ENCODE measurements around the gene SLC31A1.

SLC31A1 gene

GRCh38 chr9:113221003-113221799 is at the start of gene SLC31A1, which contains the start of gene FKBP15:
Gene SLC31A1 (plus strand): TSS chr9:113221544. CDS start chr9:113256149, 34,605 bp downstream.
Gene FKBP15 (minus strand): TSS chr9:113221277. CDS start chr9:113221243, 34 bp downstream.
- DNase-seq (ENCODE audit: low read depth in 2 of 2) = peak; percentile 96 to 97

GRCh38 chr9:113173341-113173740 is 48.0 kb upstream of the SLC31A1 start:
- no peak for DNase-seq (ENCODE audit: low read depth in 2 of 2)

GRCh38 chr9:113176803-113177202 is 44.5 kb upstream of the SLC31A1 start:
- DNase-seq (ENCODE audit: low read depth in 2 of 2) = no peak

GRCh38 chr9:113177251-113177650 is 44.1 kb upstream of the SLC31A1 start:
- no peak for DNase-seq (ENCODE audit: low read depth in 2 of 2)

GRCh38 chr9:113178087-113178486 is 43.3 kb upstream of the SLC31A1 start:
- DNase-seq (ENCODE audit: low read depth in 2 of 2) = no peak

- no peak for DNase-seq (ENCODE audit: low read depth in 2 of 2)
Observed at GRCh38 chr9:113179839-113180238, 41.5 kb upstream of the SLC31A1 start.

GRCh38 chr9:113181165-113181564 is 40.2 kb upstream of the SLC31A1 start:
- no peak for DNase-seq (ENCODE audit: low read depth in 2 of 2)

- no peak for DNase-seq (ENCODE audit: low read depth in 2 of 2)
Observed at GRCh38 chr9:113183956-113184488, 37.3 kb upstream of the SLC31A1 start.

GRCh38 chr9:113184539-113184938 is 36.8 kb upstream of the SLC31A1 start:
- DNase-seq (ENCODE audit: low read depth in 2 of 2) = no peak

GRCh38 chr9:113185271-113185670 is 36.1 kb upstream of the SLC31A1 start:
- DNase-seq (ENCODE audit: low read depth in 2 of 2) = no peak

- DNase-seq (ENCODE audit: low read depth in 2 of 2) = no peak
Observed at GRCh38 chr9:113186137-113186755, 35.1 kb upstream of the SLC31A1 start.

GRCh38 chr9:113187929-113188595 is 33.3 kb upstream of the SLC31A1 start:
- peak; percentile 51 to 53 for DNase-seq (ENCODE audit: low read depth in 2 of 2)

- no peak for DNase-seq (ENCODE audit: low read depth in 2 of 2)
Observed at GRCh38 chr9:113192455-113192854, 28.9 kb upstream of the SLC31A1 start.

- DNase-seq (ENCODE audit: low read depth in 2 of 2) = no peak
Observed at GRCh38 chr9:113199683-113200329, 21.5 kb upstream of the SLC31A1 start.

- no peak for DNase-seq (ENCODE audit: low read depth in 2 of 2)
Observed at GRCh38 chr9:113205432-113205831, 15.9 kb upstream of the SLC31A1 start.

GRCh38 chr9:113205861-113206260 is 15.5 kb upstream of the SLC31A1 start:
- DNase-seq (ENCODE audit: low read depth in 2 of 2) = no peak

GRCh38 chr9:113210815-113211214 is 10.5 kb upstream of the SLC31A1 start:
- DNase-seq (ENCODE audit: low read depth in 2 of 2) = no peak

GRCh38 chr9:113215132-113215531 is 6.2 kb upstream of the SLC31A1 start:
- no peak for DNase-seq (ENCODE audit: low read depth in 2 of 2)

- no peak for DNase-seq (ENCODE audit: low read depth in 2 of 2)
Observed at GRCh38 chr9:113216406-113216805, 4.9 kb upstream of the SLC31A1 start.

- no peak for DNase-seq (ENCODE audit: low read depth in 2 of 2)
Observed at GRCh38 chr9:113219186-113219936, 2.0 kb upstream of the SLC31A1 start.

- peak; percentile 27 to 34 for DNase-seq (ENCODE audit: low read depth in 2 of 2)
Observed at GRCh38 chr9:113219969-113220368, 1.4 kb upstream of the SLC31A1 start.

Measured in fibroblast of skin of left quadriceps (primary cell).